Natural killer cell (primary cell): Measurements from ENCODE around the gene RPL23. TPM values are rescaled to one million over a fixed set of nuclear protein-coding genes. Genes with fewer than 3 reads are reported as not detected.
A peak's percentile ranks its signal among the peaks of the same experiment; 100 is the strongest.

Experiments
- ATAC-seq, 3 donors: fragments of 150-1000 bp in 2 of 3; fragments of 200-7000 bp in 1 of 3; cut with Tn5 transposase; 1 replicate in 1 of 3; 2 replicates in 2 of 3; pipeline ENCODE4 v1.10.0; 2021; ENCODE audit warnings: mild to moderate bottlenecking in 2 of 3, moderate library complexity in 2 of 3
- DNase-seq, 2 donors: peaks; one replicate each; pipeline versions ENCODE4 v3.0.0 to v3.0.0-alpha.2; 2013 to 2021; ENCODE audit warnings: mixed read lengths in 1 of 2
- H3K27ac ChIP-seq: one replicate; pipeline ENCODE4 v1.5.1; 2013; ENCODE audit warnings: mild to moderate bottlenecking, low read length
- H3K27me3 ChIP-seq: one replicate; pipeline ENCODE4 v1.6.1; 2013; ENCODE audit warnings: low read length; ENCODE audit not compliant: control insufficient read depth, insufficient read depth
- H3K36me3 ChIP-seq: one replicate; pipeline ENCODE4 v1.6.1; 2013; ENCODE audit warnings: low read length; ENCODE audit not compliant: control insufficient read depth, insufficient read depth
- H3K4me1 ChIP-seq: one replicate; pipeline ENCODE4 v1.6.1; 2013; ENCODE audit warnings: low read length; ENCODE audit not compliant: control insufficient read depth, insufficient read depth
- H3K4me3 ChIP-seq: one replicate; pipeline ENCODE4 v1.5.1; 2013; ENCODE audit warnings: low read length
- H3K9me3 ChIP-seq: one replicate; pipeline ENCODE4 v1.6.1; 2013; ENCODE audit warnings: low read length; ENCODE audit not compliant: control insufficient read depth, insufficient read depth
- H3K27ac Mint-ChIP-seq, 2 donors: one replicate each; pipeline ENCODE4 v1.8.0; 2022; ENCODE audit warnings: mild to moderate bottlenecking in 2 of 2, mixed read lengths in 2 of 2, moderate library complexity in 1 of 2
- H3K27me3 Mint-ChIP-seq, 2 donors: one replicate each; pipeline ENCODE4 v1.8.0; 2022; ENCODE audit warnings: low read depth in 2 of 2, mixed read lengths in 2 of 2
- H3K36me3 Mint-ChIP-seq: one replicate; pipeline ENCODE4 v1.8.0; 2022; ENCODE audit warnings: mixed read lengths
- H3K4me1 Mint-ChIP-seq, 2 donors: one replicate each; pipeline ENCODE4 v1.8.0; 2022; ENCODE audit warnings: mixed read lengths in 2 of 2
- H3K4me3 Mint-ChIP-seq: one replicate; pipeline ENCODE4 v1.8.0; 2022; ENCODE audit warnings: mild to moderate bottlenecking, moderate library complexity, mixed read lengths
- H3K9me3 Mint-ChIP-seq, 2 donors: one replicate each; pipeline ENCODE4 v1.8.0; 2022; ENCODE audit warnings: mixed read lengths in 2 of 2
- CTCF ChIP-seq: fragments of 200-600 bp; IDR thresholded peaks from one replicate; pipeline ENCODE4 v1.8.0; 2022; ENCODE audit warnings: antibody characterized with exemption
- WGBS: methylation state at CpG from one replicate; pipeline ENCODE4 v1.1.7; 2013; ENCODE audit warnings: missing lambda C conversion rate; ENCODE audit not compliant: insufficient coverage; 5-methylcytosine and 5-hydroxymethylcytosine counted together
- intact Hi-C: fragments of 100-400 bp; cut with micrococcal nuclease; formaldehyde crosslinking; loops from one replicate; pipeline ENCODE4 v1.14.2; 2022
- total RNA-seq, 4 donors: library from RNA; stranded (reverse); fragments of 120-200 nt in 1 of 4; gene quantifications; one replicate each; pipeline versions ENCODE4 v1.2.3 to v1.2.4, GENCODE V29; 2013 to 2022

The RPL23 gene
- total RNA-seq, 3 donors from 2014 or later (not counting 1 experiment from before 2014, with no cell fraction given), result 752 to 934 (median 923) TPM

GRCh38 chr17:38883592-38884526, 30.3 kb upstream of the RPL23 start:
- H3K27ac Mint-ChIP-seq, result peak overlapping the region; percentile 91 to 98
- peak in 1 of 2 donors; percentile 49 for DNase-seq
- peaks cover 86 to 87% of the 10 kb centered on the region in 2 donors for H3K4me1 Mint-ChIP-seq
- intact Hi-C loops, result no loop called here
- peaks cover 63% of the 10 kb centered on the region for H3K36me3 ChIP-seq
- no peak for ATAC-seq
- H3K4me1 ChIP-seq, result peaks cover 98% of the 10 kb centered on the region
- no peaks in the 10 kb centered on the region for H3K9me3 ChIP-seq
- H3K27me3 Mint-ChIP-seq, result no peaks in the 10 kb centered on the region
- H3K27me3 ChIP-seq, result no peaks in the 10 kb centered on the region
- no peak for TF ChIP-seq CTCF
- no peak overlapping the region for H3K4me3 ChIP-seq
- H3K27ac ChIP-seq, result peak overlapping the region; percentile 63
- peak overlapping the region; percentile 87 for H3K4me3 Mint-ChIP-seq
- 42% methylated on average over 17 of the region's 19 CpGs for WGBS
- peaks cover 6% of the 10 kb centered on the region for H3K36me3 Mint-ChIP-seq
- H3K9me3 Mint-ChIP-seq, result no peaks in the 10 kb centered on the region

- peak overlapping the region; percentile 87 for H3K4me3 Mint-ChIP-seq
- Histone ChIP-seq H3K4me1 (peaks cover 100% of the 10 kb centered on the region), H3K27ac (peak overlapping the region; percentile 63), H3K36me3 (peaks cover 65% of the 10 kb centered on the region), H3K9me3 (no peaks in the 10 kb centered on the region), H3K4me3 (no peak overlapping the region), H3K27me3 (no peaks in the 10 kb centered on the region)
- peak in 1 of 2 donors; percentile 11 for DNase-seq
- peak overlapping the region; percentile 91 to 98 for H3K27ac Mint-ChIP-seq
- ATAC-seq, result no peak
- 100% methylated on average over 2 of the region's 2 CpGs for WGBS
- no peaks in the 10 kb centered on the region for H3K9me3 Mint-ChIP-seq
- intact Hi-C loops, result loop anchor here (1.0 kb wide), 1 partner anchor 12 kb away; no protein-coding TSS in a partner anchor
- peaks cover 86 to 89% of the 10 kb centered on the region in 2 donors for H3K4me1 Mint-ChIP-seq
- peaks cover 6% of the 10 kb centered on the region for H3K36me3 Mint-ChIP-seq
- TF ChIP-seq CTCF, result no peak
- no peaks in the 10 kb centered on the region for H3K27me3 Mint-ChIP-seq
Measured at GRCh38 chr17:38882870-38883269, 29.3 kb upstream of the RPL23 start.

GRCh38 chr17:38881600-38882191, 28.2 kb upstream of the RPL23 start:
- Histone ChIP-seq H3K4me3 (no peak overlapping the region), H3K27ac (peak overlapping the region; percentile 45), H3K27me3 (no peaks in the 10 kb centered on the region), H3K9me3 (no peaks in the 10 kb centered on the region), H3K4me1 (peaks cover 100% of the 10 kb centered on the region), H3K36me3 (peaks cover 59% of the 10 kb centered on the region)
- Mint-ChIP-seq H3K4me3 (peak overlapping the region; percentile 82), H3K4me1 (peaks cover 83 to 91% of the 10 kb centered on the region in 2 donors), H3K27me3 (no peaks in the 10 kb centered on the region), H3K9me3 (no peaks in the 10 kb centered on the region), H3K36me3 (peaks cover 6% of the 10 kb centered on the region), H3K27ac (peak overlapping the region; percentile 91 to 98)
- 46% methylated on average over 8 of the region's 8 CpGs for WGBS
- DNase-seq, result peak in 1 of 2 donors; percentile 57
- no peak for TF ChIP-seq CTCF
- ATAC-seq, result peak; percentile 30 to 57 (median 38)
- intact Hi-C loops, result loop anchor here (1.0 kb wide), 1 partner anchor 10 kb away; no protein-coding TSS in a partner anchor
